ENCODE measurements around the gene SLC7A9. TPM values are rescaled to one million over a fixed set of nuclear protein-coding genes. Genes with fewer than 3 reads are reported as not detected.

SLC7A9 gene
- total RNA-seq: under 1 TPM in 1 of 2 donors, not detected in 1; 0.28 TPM

DNA sequence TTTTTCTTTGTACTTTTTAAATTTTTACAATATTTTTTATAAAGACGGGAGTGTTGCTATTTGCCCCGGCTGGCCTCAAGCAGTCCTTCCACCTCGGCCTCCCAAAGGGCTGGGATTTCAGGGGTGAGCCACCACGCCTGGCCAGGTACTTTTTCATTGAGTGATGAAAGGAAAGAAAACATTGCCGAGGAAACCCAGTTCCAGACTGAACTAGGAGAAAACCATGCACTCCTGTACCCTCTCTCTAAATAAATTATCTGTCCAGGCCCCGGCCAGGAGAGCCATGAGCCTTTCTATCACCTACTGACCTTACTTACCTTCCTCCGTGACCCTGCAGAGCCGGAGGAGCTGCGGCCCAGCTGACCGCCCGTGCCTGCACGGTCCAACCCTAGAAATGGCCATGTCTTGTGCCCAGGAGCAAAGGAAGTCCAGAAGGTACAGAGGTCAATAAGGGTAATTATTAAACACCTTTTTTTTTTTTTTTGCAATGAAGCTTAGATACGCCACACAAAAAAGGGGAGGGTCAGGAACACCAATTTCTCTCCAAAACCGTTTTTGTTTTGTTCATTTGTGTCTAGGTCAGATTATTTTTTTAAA is at the start of gene SLC7A9:
SLC7A9 (minus strand) TSS at position 399 of the 597 bp plus-strand sequence. CDS start 1,233 bp downstream, outside the sequence.
- 84% methylated on average over 14 of the region's 14 CpGs for WGBS
- DNase-seq (ENCODE audit: low spot score): no peak
- no peak within 1 kb of the TSS for H3K4me3 ChIP-seq
- H3K9me3 ChIP-seq: no peaks in the 10 kb centered on the region
- no peaks in the 10 kb centered on the region for H3K36me3 ChIP-seq
- no peaks in the 10 kb centered on the region for H3K27me3 ChIP-seq (replicated peaks; ENCODE audit: insufficient read depth)
- TF ChIP-seq POLR2AphosphoS5 (IDR thresholded peaks at IDR 0.05) (no peak), POLR2A (IDR thresholded peaks at IDR 0.05) (no peak)
- TF ChIP-seq, protein P1, sequence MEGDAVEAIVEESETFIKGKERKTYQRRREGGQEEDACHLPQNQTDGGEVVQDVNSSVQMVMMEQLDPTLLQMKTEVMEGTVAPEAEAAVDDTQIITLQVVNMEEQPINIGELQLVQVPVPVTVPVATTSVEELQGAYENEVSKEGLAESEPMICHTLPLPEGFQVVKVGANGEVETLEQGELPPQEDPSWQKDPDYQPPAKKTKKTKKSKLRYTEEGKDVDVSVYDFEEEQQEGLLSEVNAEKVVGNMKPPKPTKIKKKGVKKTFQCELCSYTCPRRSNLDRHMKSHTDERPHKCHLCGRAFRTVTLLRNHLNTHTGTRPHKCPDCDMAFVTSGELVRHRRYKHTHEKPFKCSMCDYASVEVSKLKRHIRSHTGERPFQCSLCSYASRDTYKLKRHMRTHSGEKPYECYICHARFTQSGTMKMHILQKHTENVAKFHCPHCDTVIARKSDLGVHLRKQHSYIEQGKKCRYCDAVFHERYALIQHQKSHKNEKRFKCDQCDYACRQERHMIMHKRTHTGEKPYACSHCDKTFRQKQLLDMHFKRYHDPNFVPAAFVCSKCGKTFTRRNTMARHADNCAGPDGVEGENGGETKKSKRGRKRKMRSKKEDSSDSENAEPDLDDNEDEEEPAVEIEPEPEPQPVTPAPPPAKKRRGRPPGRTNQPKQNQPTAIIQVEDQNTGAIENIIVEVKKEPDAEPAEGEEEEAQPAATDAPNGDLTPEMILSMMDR (IDR thresholded peaks at IDR 0.05): no peak
- H3K4me1 ChIP-seq (replicated peaks): no peaks in the 10 kb centered on the region
- intact Hi-C loops (cut with DNase I): no loop called here
- no peak within 1 kb of the TSS for H3K27ac ChIP-seq

DNA sequence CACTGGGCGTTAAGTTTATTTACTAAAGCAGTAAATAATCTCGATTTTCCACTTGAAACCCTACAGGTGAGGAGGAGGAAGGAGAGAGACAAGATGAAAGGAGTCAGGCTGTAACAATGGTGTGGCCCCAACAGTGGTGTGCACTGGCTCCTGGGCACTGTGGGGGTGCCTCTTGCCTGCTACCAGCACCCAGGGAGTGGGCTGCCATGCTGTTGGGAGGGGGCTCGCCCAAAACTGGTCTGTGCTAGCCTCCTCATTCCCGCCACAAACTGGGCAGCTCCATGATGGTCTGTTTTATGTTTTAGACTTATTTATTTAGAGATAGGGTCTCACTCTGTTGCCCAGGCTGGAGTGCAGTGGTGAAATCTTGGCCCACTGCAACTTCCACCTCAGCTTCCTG is 49.8 kb upstream of the SLC7A9 start:
- Histone ChIP-seq H3K36me3 (no peaks in the 10 kb centered on the region), H3K4me1 (replicated peaks) (peaks cover 2% of the 10 kb centered on the region), H3K27me3 (replicated peaks; ENCODE audit: insufficient read depth) (no peaks in the 10 kb centered on the region), H3K9me3 (no peaks in the 10 kb centered on the region), H3K27ac (no peak overlapping the region), H3K4me3 (no peak overlapping the region)
- TF ChIP-seq POLR2AphosphoS5 (IDR thresholded peaks at IDR 0.05): no peak
- no peak for TF ChIP-seq POLR2A (IDR thresholded peaks at IDR 0.05)
- TF ChIP-seq, protein P1 (IDR thresholded peaks at IDR 0.05): no peak
- 79% methylated on average over 4 of the region's 4 CpGs for WGBS
- intact Hi-C loops (cut with DNase I): no loop called here
- no peak for DNase-seq (ENCODE audit: low spot score)

DNA sequence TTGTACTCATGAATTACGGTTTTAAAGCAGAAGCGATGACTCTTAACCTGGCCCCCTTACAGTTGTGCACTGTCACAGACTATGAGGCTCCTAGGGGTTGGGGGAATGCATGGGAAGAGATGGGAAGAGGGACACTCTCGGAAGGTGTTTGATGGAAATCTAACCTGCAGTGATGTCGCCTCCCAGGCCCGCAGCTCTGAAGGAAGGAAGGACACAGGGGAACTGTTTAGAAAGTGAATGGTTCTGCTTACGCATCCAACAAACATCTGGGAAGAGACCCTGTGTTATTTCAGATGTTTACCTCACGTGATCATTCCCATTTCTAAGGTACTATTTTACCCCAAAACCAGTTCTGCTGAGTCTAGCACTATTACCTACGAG is 48.0 kb upstream of the SLC7A9 start:
- Histone ChIP-seq H3K36me3 (no peaks in the 10 kb centered on the region), H3K9me3 (no peaks in the 10 kb centered on the region), H3K27me3 (replicated peaks; ENCODE audit: insufficient read depth) (no peaks in the 10 kb centered on the region), H3K4me1 (replicated peaks) (peaks cover 2% of the 10 kb centered on the region), H3K27ac (peak overlapping the region in 1 of 2 donors; percentile 27), H3K4me3 (no peak overlapping the region)
- TF ChIP-seq, protein P1 (IDR thresholded peaks at IDR 0.05): no peak
- TF ChIP-seq POLR2AphosphoS5 (IDR thresholded peaks at IDR 0.05) (no peak), POLR2A (IDR thresholded peaks at IDR 0.05) (no peak)
- 89% methylated on average over 8 of the region's 8 CpGs for WGBS
- DNase-seq (ENCODE audit: low spot score): no peak
- intact Hi-C loops (cut with DNase I): no loop called here

DNA sequence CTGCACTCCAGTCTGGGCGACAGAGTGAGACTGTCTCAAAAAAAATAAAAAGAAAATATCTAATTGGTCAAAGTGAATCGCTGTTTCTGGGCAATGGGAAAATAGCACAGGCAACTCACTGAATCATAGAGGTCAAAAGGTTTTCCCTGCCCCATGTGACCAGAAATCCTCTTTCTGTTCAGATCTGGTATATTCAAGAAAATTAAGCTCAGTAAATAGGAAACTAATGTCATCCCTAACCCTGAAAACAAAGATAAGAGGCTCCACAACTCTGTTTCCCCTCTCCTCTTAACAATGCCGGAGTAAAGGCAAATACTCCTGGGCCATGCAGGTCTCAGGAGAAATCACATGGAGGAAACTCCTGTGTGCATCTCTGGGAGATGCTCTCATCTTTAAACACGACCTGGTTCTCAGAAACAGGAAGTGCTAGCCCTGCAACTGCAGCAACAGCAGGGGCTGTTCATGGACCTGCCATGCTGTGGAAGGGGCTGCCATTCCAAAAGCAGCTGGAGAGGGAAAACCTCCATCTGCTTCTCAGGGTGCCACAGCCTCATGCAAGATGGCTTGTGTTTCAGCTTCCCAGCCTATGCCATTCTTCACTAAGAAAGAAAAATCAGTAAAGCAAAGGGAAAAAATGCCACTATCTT is 47.5 kb upstream of the SLC7A9 start:
- intact Hi-C loops (cut with DNase I): no loop called here
- no peak for DNase-seq (ENCODE audit: low spot score)
- no peaks in the 10 kb centered on the region for H3K36me3 ChIP-seq
- peak overlapping the region in 1 of 2 donors; percentile 27 for H3K27ac ChIP-seq
- H3K27me3 ChIP-seq (replicated peaks; ENCODE audit: insufficient read depth): no peaks in the 10 kb centered on the region
- WGBS: 57% methylated on average over 4 of the region's 4 CpGs
- peaks cover 2% of the 10 kb centered on the region for H3K4me1 ChIP-seq (replicated peaks)
- H3K9me3 ChIP-seq: no peaks in the 10 kb centered on the region
- H3K4me3 ChIP-seq: no peak overlapping the region
- no peak for TF ChIP-seq POLR2AphosphoS5 (IDR thresholded peaks at IDR 0.05)
- TF ChIP-seq POLR2A (IDR thresholded peaks at IDR 0.05): no peak
- TF ChIP-seq, protein P1 (IDR thresholded peaks at IDR 0.05): no peak
